ENCODE measurements around the gene SEMG2.

Gene SEMG2

DNA sequence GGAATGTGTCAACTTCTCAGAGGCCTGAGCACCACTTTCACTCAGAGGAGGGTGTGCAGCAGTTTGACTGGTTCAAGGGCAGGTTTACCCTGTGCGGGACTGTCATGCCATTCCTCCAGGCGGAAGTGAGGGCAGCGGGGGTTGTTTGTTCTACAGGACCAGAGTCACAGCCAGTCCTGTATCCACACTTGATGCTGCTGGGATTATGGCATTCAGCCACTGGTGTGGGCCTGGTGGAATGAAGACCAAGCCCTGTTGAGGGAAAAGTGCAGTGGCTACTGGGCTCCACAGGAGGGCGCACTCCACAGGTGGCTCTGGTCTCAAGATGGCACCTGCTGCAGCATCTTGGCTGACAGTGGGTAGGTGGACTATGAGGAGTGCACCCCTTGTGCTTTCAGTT, 14.8 kb downstream of the SEMG2 start:
- no peak for DNase-seq

DNA sequence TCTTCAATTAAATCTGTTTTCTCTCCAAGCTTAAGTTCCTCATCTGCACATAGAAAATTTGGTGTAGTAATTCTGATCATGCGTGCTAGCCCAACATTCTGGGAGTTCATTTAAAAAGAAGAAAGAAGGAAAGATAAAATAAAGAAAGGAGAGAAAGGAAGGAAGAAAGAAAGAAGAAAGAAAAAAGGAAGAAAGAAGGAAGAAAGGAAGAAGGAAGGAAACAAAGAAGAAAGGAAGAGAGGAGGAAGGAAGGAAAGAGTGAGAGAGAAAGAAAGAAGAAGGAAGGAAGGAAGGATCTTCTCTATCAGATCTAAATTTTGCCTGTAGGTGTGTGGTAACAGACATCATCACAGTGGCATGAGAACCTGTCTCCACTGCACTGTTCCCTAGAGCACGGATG, 17.0 kb downstream of the SEMG2 start:
- no peak for DNase-seq

DNA sequence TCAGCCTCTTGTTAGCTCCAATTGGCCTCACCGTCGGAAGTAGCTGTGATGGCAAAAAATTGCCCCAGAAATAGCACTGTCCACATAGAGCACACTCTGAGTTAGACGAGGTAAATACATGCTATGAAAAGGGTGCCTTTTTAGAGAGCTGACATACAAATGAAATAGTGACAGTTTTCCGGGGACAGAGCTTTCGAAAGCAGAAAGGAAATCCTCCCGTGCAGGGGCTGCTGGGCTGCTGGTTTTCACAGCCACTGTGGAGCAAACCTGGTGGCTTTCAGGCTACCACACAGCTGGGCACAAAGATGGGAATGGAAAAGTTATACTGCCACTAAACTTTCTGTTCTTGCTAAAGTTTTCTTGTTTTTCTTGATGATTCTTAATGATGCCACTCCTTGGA, 24.9 kb downstream of the SEMG2 start:
- DNase-seq: no peak

DNA sequence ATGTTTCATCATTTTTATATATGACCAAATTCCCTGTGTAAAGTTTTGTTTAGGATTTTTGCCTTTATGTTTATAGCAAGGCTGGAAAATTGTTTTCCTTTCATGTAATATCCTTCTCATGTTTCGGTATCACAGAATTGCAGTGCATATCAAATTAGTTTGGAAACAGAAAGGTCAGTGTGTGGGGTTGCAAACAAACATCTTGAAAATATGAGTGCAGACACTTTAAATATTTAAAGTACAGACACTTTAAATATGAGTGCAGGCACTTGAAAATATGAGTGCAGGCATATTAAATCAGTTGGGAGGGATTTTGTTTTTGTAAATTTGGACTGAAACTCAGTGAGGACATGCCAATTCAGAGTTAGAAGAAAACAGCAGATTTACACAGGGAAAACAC, 26.7 kb downstream of the SEMG2 start:
- DNase-seq: no peak

DNA sequence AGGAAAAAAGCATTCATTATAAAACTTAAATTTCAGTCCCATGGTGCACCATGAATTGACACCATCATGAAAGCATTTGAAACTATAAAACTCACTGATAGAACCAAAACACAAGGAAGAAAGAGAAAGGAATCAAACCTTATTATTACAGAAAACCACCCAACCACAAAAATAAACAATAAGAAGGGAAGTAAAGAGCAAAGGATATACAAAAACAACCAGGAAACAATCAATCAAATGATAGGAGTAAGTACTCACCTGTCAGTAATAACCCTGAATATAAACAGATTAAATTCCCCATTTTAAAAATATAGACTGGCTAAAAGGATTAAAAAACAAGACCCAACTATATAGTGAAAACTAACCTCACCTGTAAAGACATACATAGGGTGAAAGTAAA, 27.4 kb downstream of the SEMG2 start:
- DNase-seq: no peak

DNA sequence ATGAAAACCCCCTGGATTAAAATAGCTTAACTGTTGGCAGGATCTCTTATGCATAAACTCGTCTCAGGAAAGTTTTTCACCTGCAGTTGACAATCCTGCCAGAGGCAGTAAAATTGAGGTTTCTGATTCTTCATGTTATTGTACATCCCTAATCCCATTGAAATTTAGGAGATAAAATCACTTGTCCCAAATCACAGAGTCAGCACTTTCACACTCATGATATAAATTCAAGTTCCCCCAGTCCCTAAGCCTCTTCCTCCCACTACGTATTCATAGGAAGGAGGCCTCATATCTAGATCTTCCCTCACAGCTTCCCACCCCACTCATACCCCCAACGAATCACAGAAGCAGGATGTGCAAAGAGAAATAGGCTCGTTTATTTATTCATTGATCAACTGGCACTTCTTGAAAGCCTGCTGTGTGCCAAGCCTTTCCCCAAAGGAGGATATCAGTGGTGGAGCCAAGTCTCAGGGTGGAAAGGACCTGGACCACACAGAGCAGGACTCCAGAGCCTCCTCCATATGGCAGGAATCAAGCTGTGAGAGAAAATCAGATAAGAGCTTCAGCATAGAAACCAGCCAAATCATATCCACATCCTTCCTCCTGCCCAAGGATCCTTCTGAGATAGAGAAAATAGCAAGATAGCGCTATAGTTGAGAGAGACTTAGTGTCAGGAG, 30.8 kb downstream of the SEMG2 start:
- no peak for DNase-seq

DNA sequence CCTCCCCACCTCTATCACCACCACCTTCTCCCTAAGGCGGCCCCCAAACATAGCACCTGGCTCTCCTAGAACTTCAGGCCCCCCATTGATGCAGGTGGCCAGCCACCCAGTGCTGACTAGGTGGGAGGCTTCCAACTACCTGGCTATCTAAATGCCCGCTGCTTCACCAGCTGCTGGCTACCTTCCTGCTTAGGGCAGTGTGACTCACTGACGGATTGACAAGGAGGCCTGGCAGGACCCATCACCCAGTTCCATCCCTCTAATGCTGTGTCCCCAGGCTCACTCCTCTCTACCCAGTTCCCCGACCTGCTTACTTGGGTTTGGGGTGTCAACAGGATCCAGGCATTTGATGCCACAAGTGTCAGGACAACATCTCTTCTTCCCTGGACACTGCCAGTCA, 32.1 kb downstream of the SEMG2 start:
- DNase-seq: no peak

DNA sequence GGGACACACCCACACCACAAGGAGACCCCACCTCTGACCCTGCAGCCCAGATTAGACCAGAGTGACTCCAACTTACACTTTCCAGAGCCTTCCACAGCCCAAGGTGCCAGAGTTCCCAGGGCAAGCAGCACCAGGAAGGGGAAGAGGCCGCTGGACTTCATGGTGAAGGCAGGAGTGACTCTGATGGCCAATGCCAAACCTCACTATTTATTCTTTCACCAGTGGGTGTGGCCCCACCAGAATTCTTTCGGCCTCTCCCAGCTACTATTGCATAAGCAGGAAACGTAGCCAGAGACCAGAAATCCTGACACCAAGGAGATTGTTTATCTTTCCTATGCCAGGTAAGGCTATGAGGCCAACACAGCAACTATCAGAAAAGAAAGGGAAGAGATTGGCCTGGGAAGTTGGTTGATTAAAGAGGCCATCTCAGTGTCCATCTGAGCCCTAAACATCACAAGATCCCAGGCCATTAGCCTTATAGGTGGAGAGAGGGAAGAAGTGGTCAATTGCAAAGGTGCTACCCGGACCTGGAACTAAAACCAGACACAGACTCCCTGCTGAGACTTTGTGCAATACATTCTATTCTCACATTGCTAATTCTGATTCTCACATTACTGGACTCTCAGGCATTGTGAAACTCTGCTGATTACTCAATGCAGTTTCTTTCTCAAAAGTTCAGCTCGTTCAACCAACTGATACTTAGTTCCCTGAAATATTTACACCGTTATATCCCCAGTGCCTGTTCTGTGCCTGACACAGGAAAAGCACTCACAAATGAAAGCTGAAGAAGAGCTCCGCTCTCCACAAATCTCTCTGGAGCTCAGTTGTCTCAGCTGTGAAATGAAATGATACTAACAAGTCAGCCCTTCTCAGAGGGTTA, 33.5 kb downstream of the SEMG2 start, which contains the start of gene SLPI:
TSS of gene SLPI (minus strand) at position 182 of the 880 bp plus-strand sequence. CDS start at position 161, 21 bp downstream.
- no peak for DNase-seq

DNA sequence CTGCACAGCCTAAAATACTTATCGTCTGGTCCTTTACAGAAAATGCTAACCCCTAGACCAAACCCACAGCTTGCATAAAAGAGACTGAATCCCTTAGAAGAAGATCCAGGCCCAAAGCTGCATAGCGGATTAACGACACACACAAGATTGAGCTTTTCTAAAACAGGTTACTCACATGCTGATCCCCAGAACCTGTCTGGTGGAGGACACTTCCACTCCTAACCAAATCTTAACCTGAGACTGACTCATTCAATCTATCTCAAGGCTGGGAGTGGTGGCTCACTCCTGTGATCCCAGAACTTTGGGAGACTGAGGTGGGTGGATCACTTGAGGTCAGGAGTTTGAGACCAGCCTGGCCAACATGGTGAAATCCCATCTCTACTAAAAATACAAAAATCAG, 36.0 kb downstream of the SEMG2 start:
- no peak for DNase-seq

DNA sequence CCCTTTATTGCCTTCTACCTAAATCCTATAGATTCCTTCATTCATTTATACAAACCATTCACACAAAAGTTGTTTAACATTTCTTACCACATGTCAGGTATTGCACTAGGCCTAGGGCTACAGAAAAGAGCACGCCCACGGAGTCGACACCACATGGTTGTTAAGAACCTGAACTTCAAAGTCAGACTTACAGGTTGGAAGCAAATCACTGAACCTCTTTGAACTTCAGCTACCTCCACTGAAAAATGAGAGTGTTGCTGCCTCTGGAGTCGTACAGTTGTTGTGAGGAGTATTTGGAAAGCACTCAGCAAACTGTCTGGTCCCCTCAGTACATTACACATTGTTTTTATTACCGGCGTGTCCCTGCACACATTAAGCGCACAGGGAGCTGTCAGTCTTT, 36.5 kb downstream of the SEMG2 start:
- DNase-seq: no peak

DNA sequence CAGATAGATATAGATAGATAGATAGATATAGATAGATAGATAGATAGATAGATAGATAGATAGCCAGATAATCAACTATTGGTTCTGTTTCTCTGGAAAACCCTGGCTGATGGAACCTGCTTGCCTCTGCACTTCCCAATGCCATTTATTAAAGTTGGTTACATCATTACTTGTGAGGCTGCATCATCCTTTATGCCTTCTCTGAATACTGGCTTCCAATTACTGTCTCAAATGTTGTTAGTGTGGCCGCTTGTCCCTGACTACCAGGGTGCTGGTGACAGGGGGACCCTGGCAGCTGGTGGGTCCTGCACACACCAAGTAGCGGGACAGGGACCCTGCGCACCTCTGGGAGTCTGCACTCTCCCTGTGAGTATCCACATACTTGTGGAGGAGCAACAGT, 37.1 kb downstream of the SEMG2 start:
- DNase-seq: no peak

DNA sequence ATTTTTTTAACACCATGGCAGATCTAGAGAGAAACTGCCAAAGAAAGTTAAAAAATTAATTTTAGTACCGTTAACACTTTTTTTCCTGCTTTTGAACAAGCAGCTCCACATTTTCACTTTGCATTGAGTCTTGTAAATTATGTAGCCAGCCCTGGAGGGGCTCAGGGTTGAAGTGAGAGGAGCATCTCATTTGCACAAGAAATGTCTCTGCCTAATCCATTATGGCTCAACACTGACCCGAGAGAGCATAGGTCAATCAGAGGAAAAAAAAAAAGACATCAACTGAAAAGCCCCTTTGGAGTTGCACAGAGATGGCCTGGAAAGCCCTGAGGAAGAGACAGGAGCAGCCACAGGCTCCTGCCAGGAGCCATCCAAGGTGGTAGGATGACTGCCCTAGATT, 37.5 kb downstream of the SEMG2 start:
- DNase-seq: no peak

DNA sequence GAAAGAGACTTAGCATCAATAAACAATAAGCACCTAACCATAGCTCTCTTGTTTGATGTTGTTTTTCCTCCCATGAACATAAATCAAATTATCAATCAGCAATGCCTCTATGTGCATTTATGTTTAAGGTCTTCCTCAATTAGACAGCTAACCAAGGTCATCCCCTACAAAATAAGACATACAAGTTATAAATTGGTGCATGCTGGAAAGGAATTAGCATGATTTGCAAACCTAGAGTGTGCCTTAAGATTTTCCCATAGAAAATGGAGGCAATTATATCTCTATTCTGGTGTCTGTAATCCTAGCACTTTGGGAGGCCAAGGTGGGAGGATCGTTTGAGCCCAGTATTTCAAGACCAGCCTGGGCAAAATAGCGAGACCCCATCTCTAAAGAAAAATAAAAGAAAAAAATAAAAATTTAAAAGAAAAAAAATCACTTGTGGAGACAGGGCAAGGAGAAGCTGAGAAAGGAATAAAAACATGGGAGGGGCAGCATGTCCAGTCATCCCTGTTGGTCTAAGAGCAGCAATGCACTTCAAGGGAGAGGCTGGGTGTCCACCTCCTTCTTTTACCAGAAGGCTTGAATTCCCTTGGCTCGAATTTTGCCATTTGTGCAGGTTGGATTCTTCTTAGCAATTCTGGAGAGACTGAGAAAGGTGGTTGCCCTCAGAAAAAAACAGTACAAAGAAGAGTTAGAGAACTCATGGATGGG, 42.5 kb downstream of the SEMG2 start:
- no peak for DNase-seq

DNA sequence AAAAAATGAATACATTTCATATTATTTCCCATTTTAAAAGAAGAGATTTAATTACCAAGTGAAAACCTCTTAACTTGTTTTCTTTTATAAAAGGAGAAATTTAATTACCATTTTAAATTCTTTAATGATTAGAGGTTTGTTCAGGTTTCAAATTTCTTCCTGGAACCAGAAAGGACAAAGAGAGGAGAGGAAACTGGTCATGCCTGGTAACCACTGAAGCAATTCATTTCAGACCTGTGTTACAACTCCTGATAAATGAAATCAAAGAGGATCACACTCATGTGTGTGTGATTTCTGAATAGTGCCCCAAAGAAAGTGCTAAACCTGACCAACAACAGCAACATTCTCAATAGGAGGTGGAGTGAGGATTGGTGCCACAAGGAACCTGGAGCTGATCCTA, 45.8 kb downstream of the SEMG2 start:
- no peak for DNase-seq

DNA sequence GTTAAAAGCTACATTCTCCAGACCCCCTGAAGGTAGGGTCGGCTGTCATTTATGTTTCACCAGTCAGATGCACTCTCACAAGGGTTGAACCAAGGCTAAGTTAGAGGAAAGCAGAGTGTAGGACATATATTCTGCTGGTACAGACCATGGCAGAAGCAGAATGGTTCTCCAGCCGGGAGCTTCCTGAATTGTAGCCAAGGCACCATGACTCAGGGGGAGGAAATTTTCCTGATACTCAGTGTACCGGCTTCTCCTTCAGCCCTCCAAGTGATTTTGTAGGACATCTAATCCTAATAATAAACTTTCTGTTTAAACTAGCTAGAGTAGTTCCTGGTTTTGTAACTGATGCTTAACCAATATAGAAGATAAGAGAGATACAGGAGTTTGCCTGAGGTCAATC, 47.4 kb downstream of the SEMG2 start:
- no peak for DNase-seq

DNA sequence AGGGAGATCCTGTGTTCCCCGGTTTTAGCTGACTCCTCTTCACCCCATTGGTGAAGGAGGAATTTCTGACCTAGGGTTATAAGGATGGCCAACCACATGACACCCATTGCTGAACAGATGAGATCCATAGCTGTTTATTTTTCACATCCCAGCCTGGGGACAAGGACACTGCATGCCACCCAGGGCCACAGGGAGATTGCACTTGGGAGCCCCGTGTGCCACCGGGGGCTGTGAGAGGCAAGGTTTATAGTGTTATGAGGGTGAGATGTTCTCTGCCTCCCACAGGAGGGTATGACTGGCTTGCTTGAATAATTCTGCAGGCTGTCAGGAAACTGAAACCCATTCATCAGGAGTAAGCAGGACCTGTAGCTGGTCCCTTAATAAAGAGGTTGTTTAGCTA, 47.9 kb downstream of the SEMG2 start:
- no peak for DNase-seq

DNA sequence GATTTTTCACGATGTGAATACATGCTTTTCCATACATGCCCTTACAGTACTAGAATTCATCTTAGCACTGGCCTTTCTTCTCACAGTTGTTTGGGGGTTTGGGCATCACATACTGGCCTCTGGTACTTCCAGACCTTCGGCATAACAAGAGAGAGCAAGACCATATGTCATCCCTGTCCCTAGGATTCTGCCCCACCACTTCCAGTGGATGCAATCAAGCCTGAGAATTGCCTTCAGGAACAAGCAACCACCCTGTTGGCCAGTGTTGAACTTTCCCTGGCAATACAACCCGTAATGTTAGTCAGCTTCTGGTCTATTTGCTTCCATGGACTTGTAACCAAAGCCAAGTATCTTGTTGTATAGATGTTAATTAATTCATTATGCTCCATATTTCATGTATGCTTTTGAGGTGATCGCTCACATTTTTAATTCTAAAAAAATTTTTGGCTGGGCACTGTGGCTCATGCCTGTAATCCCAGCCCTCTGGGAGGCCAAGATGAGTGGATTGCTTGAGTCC, 48.6 kb downstream of the SEMG2 start:
- no peak for DNase-seq
